Heart left ventricle (tissue), 16 donors: ENCODE measurements around the gene CAMP. TPM values are rescaled to one million over a fixed set of nuclear protein-coding genes. Genes with fewer than 3 reads are reported as not detected.
A peak's percentile ranks its signal among the peaks of the same experiment; 100 is the strongest.

Experiments
- ATAC-seq, 4 donors: fragments of 200-7000 bp; cut with Tn5 transposase; one replicate each; pipeline ENCODE4 v1.9.1; 2020 to 2022; ENCODE audit warnings: moderate library complexity in 4 of 4, mild to moderate bottlenecking in 3 of 4, moderate number of reproducible peaks in 1 of 4
- DNase-seq, 5 donors: peaks; one replicate each; pipeline ENCODE4 v3.0.0-alpha.2; 2020
- H3K27ac ChIP-seq, 12 donors: fragments of 200-600 bp; sonication (generic) in 4 of 12; one replicate each; pipeline versions ENCODE4 v1.5.0 to v1.8.0; 2016 to 2022; ENCODE audit warnings: mild to moderate bottlenecking in 2 of 12
- H3K27me3 ChIP-seq, 9 donors: fragments of 200-600 bp; sonication (generic) in 2 of 9; one replicate each; pipeline versions ENCODE4 v1.5.1 to v1.8.0; 2016 to 2022; ENCODE audit warnings: mild to moderate bottlenecking in 3 of 9
- H3K36me3 ChIP-seq, 9 donors: fragments of 200-600 bp; sonication (generic) in 2 of 9; one replicate each; pipeline versions ENCODE4 v1.5.0 to v1.8.0; 2018 to 2022; ENCODE audit warnings: mild to moderate bottlenecking in 2 of 9
- H3K4me1 ChIP-seq, 12 donors: fragments of 200-600 bp; sonication (generic) in 4 of 12; one replicate each; pipeline versions ENCODE4 v1.5.0 to v1.8.0; 2016 to 2022; ENCODE audit warnings: mild to moderate bottlenecking in 3 of 12
- H3K4me3 ChIP-seq, 12 donors: fragments of 200-600 bp; sonication (generic) in 4 of 12; one replicate each; pipeline versions ENCODE4 v1.5.0 to v1.8.0; 2017 to 2022; ENCODE audit warnings: mild to moderate bottlenecking in 9 of 12, moderate library complexity in 4 of 12
- H3K9me3 ChIP-seq, 12 donors: fragments of 200-600 bp; sonication (generic) in 4 of 12; one replicate each; pipeline versions ENCODE4 v1.5.0 to v1.8.0; 2016 to 2022; ENCODE audit warnings: mild to moderate bottlenecking in 1 of 12
- CTCF ChIP-seq, 12 donors: fragments of 200-600 bp; sonication (generic) in 4 of 12; IDR thresholded peaks; one replicate each; pipeline versions ENCODE4 v1.5.0 to v1.8.0; 2018 to 2022; ENCODE audit warnings: antibody characterized with exemption in 12 of 12, mild to moderate bottlenecking in 5 of 12
- POLR2A ChIP-seq, 2 donors: fragments of 450-650 bp; IDR thresholded peaks; one replicate each; pipeline ENCODE4 v1.6.1; 2017; ENCODE audit warnings: antibody characterized with exemption in 2 of 2, mild to moderate bottlenecking in 2 of 2, moderate library complexity in 2 of 2
- WGBS, 4 donors: extraction: QIAGEN DNeasy Blood & Tissue Kit in 2 of 4; methylation state at CpG; one replicate each; pipeline versions ENCODE4 v1.1.5 to v1.1.7; 2013 to 2018; 5-methylcytosine and 5-hydroxymethylcytosine counted together
- intact Hi-C, 10 donors: fragments of 100-400 bp; cut with DNase I; formaldehyde crosslinking; loops; one replicate each; pipeline versions ENCODE4 v1.11.1 to v1.14.2; 2022
- polyA plus RNA-seq, 2 donors: library from polyadenylated mRNA; stranded (reverse); fragments of 200-250 nt; gene quantifications; one replicate each; pipeline ENCODE4 v1.2.3, GENCODE V29; 2013
- total RNA-seq, 9 donors: library from RNA; depleted of rRNA in 2 of 9; stranded (reverse); fragments of >200 nt in 2 of 9; fragmentation: NEBNext Ultra II Directional in 3 of 9; extraction: Animal tissue kit (Norgen Biotek cat#: 25700) in 3 of 9; gene quantifications; one replicate each; pipeline versions ENCODE4 v1.1.0 to v1.2.4, GENCODE V29; 2016 to 2023
- donor health status: ischemic (EF 13 %, LVEDD 7.1; RV severe dilation, severe dysfunction).
- donor health status: healthy with polysubstance abuse.
- donor health status: DM: no; HTN: yes; CAD: no.
- donor health status: DM: no; HTN: no; CAD: no.
- donor health status: ischemic (EF 25% LVEDD 6.9; RV normal size, moderate dysfunction).
- donor health status: ischemic (EF 25% LVEDD 5.7; RV mildly dilated, moderate dysfunction).
- donor health status: healthy.
- donor health status: DM: yes; HTN: yes; CAD: no.
- donor health status: ischemic (EF 35%, LVEDD 5.7; RV mildly dilated, moderate dysfunction).
- donor health status: nonischemic (EF 11% LVEDD 7.7; RV severe dilation, severe dysfunction).
- donor health status: DM: yes; HTN: yes; CAD: no.
- donor health status: PGD.
- donor health status: ischemic (EF 29% LVEDD 5.4; RV normal size, mild dysfunction).
- donor health status: nonischemic (EF 23%, LVEDD 6.1; RV moderate dilation, normal function).

The CAMP gene
- total and polyA plus RNA-seq, 11 donors = 0.48 to 3.0 (median 1.00) TPM; not detected in 7

GRCh38 chr3:48241796-48242455 lies 18.6 kb downstream of the CAMP start:
- Histone ChIP-seq H3K4me1 (peaks cover 0 to 30% (median 11%) of the 10 kb centered on the region in 12 donors), H3K4me3 (peak overlapping the region; percentile 64 to 94 (median 81)), H3K27me3 (no peaks in the 10 kb centered on the region), H3K36me3 (peaks cover 0 to 2% (median 0%) of the 10 kb centered on the region in 9 donors), H3K9me3 (no peaks in the 10 kb centered on the region), H3K27ac (peak overlapping the region in 11 of 12 donors; percentile 22 to 89 (median 79))
- ATAC-seq (peak in 2 of 4 donors; percentile 11 to 17), DNase-seq (peak in 1 of 5 donors; percentile 42)
- intact Hi-C loops = loop anchor here in 1 of 10 donors (10.0 kb wide), 1 partner anchor 47 kb away; no protein-coding TSS in a partner anchor
- no peak for TF ChIP-seq POLR2A (IDR thresholded peaks at IDR 0.05)
- TF ChIP-seq CTCF (IDR thresholded peaks at IDR 0.05) = no peak
- WGBS, 4 donors = 54 to 63% (median 57%) methylated on average over 26 of the region's 26 CpGs

GRCh38 chr3:48243886-48244285 lies 20.6 kb downstream of the CAMP start:
- Histone ChIP-seq H3K4me1 (peaks cover 0 to 44% (median 11%) of the 10 kb centered on the region in 12 donors), H3K36me3 (peaks cover 0 to 10% (median 6%) of the 10 kb centered on the region in 9 donors), H3K27ac (no peak overlapping the region), H3K9me3 (no peaks in the 10 kb centered on the region), H3K4me3 (no peak overlapping the region), H3K27me3 (no peaks in the 10 kb centered on the region)
- DNase-seq (no peak), ATAC-seq (no peak)
- intact Hi-C loops = loop anchor here in 1 of 10 donors (10.0 kb wide), 1 partner anchor 49 kb away; no protein-coding TSS in a partner anchor
- TF ChIP-seq POLR2A (IDR thresholded peaks at IDR 0.05) (no peak), CTCF (IDR thresholded peaks at IDR 0.05) (no peak)
- 90 to 100% (median 95%) methylated on average over 2 of the region's 2 CpGs for WGBS, 4 donors

DNA sequence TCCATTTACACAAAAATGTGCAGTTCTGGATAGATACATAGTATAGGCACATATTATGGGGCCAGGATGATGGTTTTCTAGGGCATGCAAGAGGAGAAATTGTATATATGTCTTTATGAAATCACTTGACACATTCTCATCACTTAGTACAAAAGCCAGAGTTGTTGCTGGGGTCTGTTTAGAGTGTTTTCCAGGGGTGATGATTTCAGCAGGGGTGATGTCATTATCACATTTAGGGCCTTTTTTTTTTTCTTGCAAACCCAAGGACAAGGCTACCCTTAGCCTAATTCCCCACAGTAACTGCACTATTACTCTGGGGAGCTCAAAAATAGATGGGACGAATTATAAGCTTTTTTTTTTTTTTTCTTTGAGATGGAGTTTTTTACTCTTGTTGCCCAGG lies 21.2 kb downstream of the CAMP start:
- 72 to 89% (median 81%) methylated on average over 1 of the region's 1 CpG for WGBS, 4 donors
- no peaks in the 10 kb centered on the region for H3K27me3 ChIP-seq
- H3K27ac ChIP-seq = no peak overlapping the region
- peaks cover 0 to 16% (median 12%) of the 10 kb centered on the region in 9 donors for H3K36me3 ChIP-seq
- ATAC-seq = no peak
- TF ChIP-seq CTCF (IDR thresholded peaks at IDR 0.05) = no peak
- TF ChIP-seq POLR2A (IDR thresholded peaks at IDR 0.05) = no peak
- intact Hi-C loops = loop anchor here in 1 of 10 donors (10.0 kb wide), 1 partner anchor 50 kb away; no protein-coding TSS in a partner anchor
- no peak for DNase-seq
- no peaks in the 10 kb centered on the region for H3K9me3 ChIP-seq
- H3K4me1 ChIP-seq = peaks cover 0 to 44% (median 11%) of the 10 kb centered on the region in 12 donors
- H3K4me3 ChIP-seq = no peak overlapping the region

- Histone ChIP-seq H3K27ac (no peak overlapping the region), H3K4me3 (no peak overlapping the region), H3K9me3 (no peaks in the 10 kb centered on the region), H3K27me3 (no peaks in the 10 kb centered on the region), H3K4me1 (peaks cover 0 to 40% (median 11%) of the 10 kb centered on the region in 12 donors), H3K36me3 (peaks cover 0 to 21% (median 18%) of the 10 kb centered on the region in 9 donors)
- DNase-seq (no peak), ATAC-seq (no peak)
- intact Hi-C loops = loop anchor here in 1 of 10 donors (10.0 kb wide), 1 partner anchor 50 kb away; no protein-coding TSS in a partner anchor
- TF ChIP-seq CTCF (IDR thresholded peaks at IDR 0.05) (no peak), POLR2A (IDR thresholded peaks at IDR 0.05) (no peak)
- 84 to 98% (median 94%) methylated on average over 7 of the region's 7 CpGs for WGBS, 4 donors
These were observed 21.8 kb downstream of the CAMP start for GRCh38 chr3:48245136-48245535.
